MCF 10A (cell line): ENCODE measurements around the gene B4GALT5. TPM values are rescaled to one million over a fixed set of nuclear protein-coding genes. Genes with fewer than 3 reads are reported as not detected.
A peak's percentile ranks its signal among the peaks of the same experiment; 100 is the strongest.

Source experiments
- BruUV-seq: library from RNA; stranded (reverse); fragments of 400-500 nt; replicated peaks from 2 replicates; lab custom pipeline; 2021; lab: Mats Ljungman, UMichigan
- CTCF ChIA-PET: fragments of 300-600 bp; sonication (Branson Sonifier 250); formaldehyde crosslinking; extraction: SDS; loops from one replicate; lab custom pipeline; 2021; ENCODE audit warnings: antibody characterized with exemption, inconsistent platforms; lab: Yijun Ruan, JAX
- POLR2A ChIA-PET: fragments of 300-600, 350-650 bp; sonication (Branson Sonifier 250); formaldehyde crosslinking; extraction: SDS; loops from one replicate; lab custom pipeline; 2020; ENCODE audit warnings: antibody characterized with exemption, inconsistent platforms; lab: Yijun Ruan, JAX
- DNase-seq: peaks from one replicate; pipeline ENCODE4 v3.0.0-alpha.2; 2018; ENCODE audit not compliant: unreplicated experiment
- H3K27ac Mint-ChIP-seq: one replicate; pipeline ENCODE4 v1.8.0; 2022; ENCODE audit warnings: mild to moderate bottlenecking, low read depth, mixed read lengths; ENCODE audit not compliant: unreplicated experiment
- H3K27me3 Mint-ChIP-seq: one replicate; pipeline ENCODE4 v1.8.0; 2022; ENCODE audit warnings: mixed read lengths; ENCODE audit not compliant: insufficient read depth, unreplicated experiment
- H3K36me3 Mint-ChIP-seq: one replicate; pipeline ENCODE4 v1.8.0; 2022; ENCODE audit warnings: mild to moderate bottlenecking, moderate library complexity, mixed read lengths; ENCODE audit not compliant: insufficient read depth, unreplicated experiment
- H3K4me1 Mint-ChIP-seq: one replicate; pipeline ENCODE4 v1.8.0; 2022; ENCODE audit warnings: mixed read lengths; ENCODE audit not compliant: insufficient read depth, unreplicated experiment
- H3K4me3 Mint-ChIP-seq: one replicate; pipeline ENCODE4 v1.8.0; 2022; ENCODE audit warnings: mild to moderate bottlenecking, moderate library complexity, mixed read lengths; ENCODE audit not compliant: unreplicated experiment
- H3K9me3 Mint-ChIP-seq: one replicate; pipeline ENCODE4 v1.8.0; 2022; ENCODE audit warnings: mixed read lengths; ENCODE audit not compliant: unreplicated experiment
- CTCF ChIP-seq: fragments of 200-600 bp; IDR thresholded peaks from one replicate; pipeline ENCODE4 v1.8.0; 2022; ENCODE audit warnings: antibody characterized with exemption, mild to moderate bottlenecking; ENCODE audit not compliant: unreplicated experiment
- intact Hi-C: fragments of 100-400 bp; cut with micrococcal nuclease; formaldehyde crosslinking; loops from 2 replicates; pipeline ENCODE4 v1.14.1; 2022
- total RNA-seq: library from RNA; stranded (reverse); gene quantifications from 2 replicates; pipeline ENCODE4 v1.2.3, GENCODE V29; 2022

The B4GALT5 gene
- total RNA-seq, 1 experiment from 2014 or later = 17.1 TPM

- no peaks in the 10 kb centered on the region for H3K9me3 Mint-ChIP-seq
- DNase-seq = peak; percentile 68
- intact Hi-C loops = loop anchor here (1.0 to 5.0 kb wide), 2 partner anchors 68 to 277 kb away; no protein-coding TSS in a partner anchor
- peaks cover 19% of the 10 kb centered on the region for H3K4me1 Mint-ChIP-seq
- no peaks in the 10 kb centered on the region for H3K27me3 Mint-ChIP-seq
- ChIA-PET POLR2A (interaction anchor here (0.7 to 1.7 kb wide), 2 partner anchors 67 to 69 kb away, joined by 3 to 7 read pairs; no protein-coding TSS in a partner anchor), CTCF (interaction anchor here (0.5 to 14.3 kb wide), 75 partner anchors 9 to 462 kb away, joined by 3 to 411 read pairs (median 4); partner anchors contain the start of gene B4GALT5)
- BruUV-seq = no TSS peak
- H3K4me3 Mint-ChIP-seq = no peak overlapping the region
- peak; percentile 98 for TF ChIP-seq CTCF
- H3K27ac Mint-ChIP-seq = no peak overlapping the region
- no peaks in the 10 kb centered on the region for H3K36me3 Mint-ChIP-seq
These were observed 104.7 kb downstream of the B4GALT5 start for GRCh38 chr20:49608752-49609670.

DNA sequence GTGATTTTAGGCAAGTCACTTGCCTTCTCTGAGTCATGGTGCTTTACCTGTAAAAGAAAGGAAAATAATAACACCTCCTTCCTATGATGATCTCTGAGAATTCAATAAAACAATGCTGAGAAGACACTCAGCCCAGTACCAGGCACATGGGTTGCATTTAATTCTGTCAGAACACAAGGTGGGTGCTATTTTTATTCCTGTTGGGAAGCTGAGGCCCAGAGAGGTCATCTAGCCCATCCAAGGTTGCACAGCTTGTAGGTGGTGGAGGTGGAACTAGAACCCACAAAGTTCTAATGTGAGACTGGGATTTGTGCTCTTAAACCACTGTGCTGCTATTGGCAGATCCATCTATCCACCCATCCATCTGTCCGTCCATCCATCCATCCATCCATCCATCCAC, 106.1 kb downstream of the B4GALT5 start:
- H3K36me3 Mint-ChIP-seq = no peaks in the 10 kb centered on the region
- intact Hi-C loops = loop anchor here (5.0 kb wide), 1 partner anchor 275 kb away; no protein-coding TSS in a partner anchor
- ChIA-PET CTCF (interaction anchor here (0.6 to 14.3 kb wide), 13 partner anchors 8 to 324 kb away, joined by 3 to 411 read pairs (median 5); no protein-coding TSS in a partner anchor), POLR2A (interaction anchor here (0.7 kb wide), 3 partner anchors 22 to 1495 kb away, joined by 3 to 4 read pairs (median 3); partner anchors contain the start of gene SLC9A8)
- BruUV-seq = no TSS peak
- TF ChIP-seq CTCF = no peak
- H3K4me3 Mint-ChIP-seq = no peak overlapping the region
- H3K27me3 Mint-ChIP-seq = no peaks in the 10 kb centered on the region
- H3K9me3 Mint-ChIP-seq = no peaks in the 10 kb centered on the region
- no peak for DNase-seq
- peaks cover 19% of the 10 kb centered on the region for H3K4me1 Mint-ChIP-seq
- H3K27ac Mint-ChIP-seq = no peak overlapping the region

DNA sequence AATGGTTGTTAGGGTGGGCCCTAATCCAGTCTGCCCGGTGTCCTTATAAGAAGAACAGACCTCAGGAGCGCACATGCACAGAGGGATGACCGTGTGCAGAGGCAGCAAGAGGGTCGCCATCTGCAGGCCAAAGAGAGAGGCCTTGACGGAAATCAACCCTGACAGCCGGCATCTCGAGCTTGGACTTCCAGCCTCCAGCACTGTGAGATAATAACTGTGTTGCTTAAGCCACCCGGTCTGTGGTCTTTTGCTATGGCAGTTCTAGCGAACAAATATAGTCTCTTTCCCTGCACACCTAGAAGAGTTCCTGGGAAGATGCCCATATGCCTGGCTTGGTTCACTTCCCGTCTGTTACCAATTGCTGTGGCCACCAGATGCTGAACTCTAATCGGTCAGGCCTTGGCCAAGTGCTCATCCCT, 110.5 kb downstream of the B4GALT5 start:
- CTCF ChIA-PET = interaction anchor here (1.4 to 14.3 kb wide), 4 partner anchors 42 to 239 kb away, joined by 4 to 411 read pairs (median 180); no protein-coding TSS in a partner anchor
- intact Hi-C loops = no loop called here

More for the DNA sequence above, 110.5 kb downstream of the B4GALT5 start:
- no peaks in the 10 kb centered on the region for H3K9me3 Mint-ChIP-seq
- H3K36me3 Mint-ChIP-seq = no peaks in the 10 kb centered on the region
- POLR2A ChIA-PET = interaction anchor here (0.7 to 1.1 kb wide), 3 partner anchors 9 to 322 kb away, joined by 3 to 4 read pairs (median 4); partner anchors contain the start of gene SLC9A8
- H3K4me3 Mint-ChIP-seq = no peak overlapping the region
- TF ChIP-seq CTCF = no peak
- no TSS peak for BruUV-seq
- peaks cover 13% of the 10 kb centered on the region for H3K4me1 Mint-ChIP-seq
- no peak overlapping the region for H3K27ac Mint-ChIP-seq
- H3K27me3 Mint-ChIP-seq = no peaks in the 10 kb centered on the region
- DNase-seq = no peak
